CD14-positive monocyte (primary cell): ENCODE results near the gene PGA5. TPM values are rescaled to one million over a fixed set of nuclear protein-coding genes. Genes with fewer than 3 reads are reported as not detected.

Experiments
- DNase-seq, 3 donors: peaks; one replicate each; pipeline ENCODE4 v3.0.0-alpha.2; 2011 to 2022
- H2AFZ ChIP-seq: 2 replicates; pipeline ENCODE4 v1.6.0; 2012; ENCODE audit warnings: mild to moderate bottlenecking, low read depth, low read length, inconsistent platforms; ENCODE audit not compliant: insufficient read depth, poor library complexity, severe bottlenecking
- H3K27ac ChIP-seq, 2 donors: 1 replicate in 1 of 2; 2 replicates in 1 of 2; pipeline ENCODE4 v1.5.1; 2012 to 2013; ENCODE audit warnings: low read length in 2 of 2, control low read depth in 1 of 2, inconsistent platforms in 1 of 2, low read depth in 1 of 2, mild to moderate bottlenecking in 1 of 2
- H3K27me3 ChIP-seq, 2 donors: one replicate each; pipeline versions ENCODE4 v1.6.0 to v1.6.1; 2011 to 2013; ENCODE audit warnings: low read length in 2 of 2; ENCODE audit not compliant: control insufficient read depth in 2 of 2, insufficient read depth in 2 of 2
- H3K36me3 ChIP-seq, 2 donors: replicated peaks in 1 of 2; 1 replicate in 1 of 2; 2 replicates in 1 of 2; pipeline versions ENCODE4 v1.5.1 to v1.6.1; 2012 to 2013; ENCODE audit warnings: low read length in 2 of 2, control low read depth in 1 of 2, inconsistent platforms in 1 of 2, mild to moderate bottlenecking in 1 of 2; ENCODE audit not compliant: insufficient read depth in 2 of 2, control insufficient read depth in 1 of 2
- H3K4me1 ChIP-seq, 2 donors: 1 replicate in 1 of 2; 2 replicates in 1 of 2; pipeline versions ENCODE4 v1.5.1 to v1.6.1; 2012 to 2013; ENCODE audit warnings: low read length in 2 of 2, control low read depth in 1 of 2, inconsistent platforms in 1 of 2, mild to moderate bottlenecking in 1 of 2, moderate library complexity in 1 of 2; ENCODE audit not compliant: insufficient read depth in 2 of 2, control insufficient read depth in 1 of 2
- H3K4me2 ChIP-seq: replicated peaks from 2 replicates; pipeline ENCODE3; 2012; ENCODE audit warnings: low read length, moderate library complexity, mild to moderate bottlenecking; ENCODE audit not compliant: poor library complexity, severe bottlenecking; ENCODE audit errors: extremely low read depth
- H3K4me3 ChIP-seq, 3 experiments: fragments of 200-600 bp in 1 of 3; sonication (generic) in 1 of 3; replicated peaks in 1 of 3; 1 replicate in 2 of 3; 2 replicates in 1 of 3; pipeline ENCODE4 v1.5.1; 2011 to 2013; ENCODE audit warnings: low read length in 3 of 3, mild to moderate bottlenecking in 3 of 3, control low read depth in 2 of 3, low read depth in 2 of 3, inconsistent platforms in 1 of 3, moderate library complexity in 1 of 3
- H3K79me2 ChIP-seq: 2 replicates; pipeline ENCODE4 v1.6.0; 2012; ENCODE audit warnings: mild to moderate bottlenecking, control low read depth, inconsistent platforms, low read length, moderate library complexity; ENCODE audit not compliant: insufficient read depth
- H3K9ac ChIP-seq: 2 replicates; pipeline ENCODE4 v1.6.0; 2017; ENCODE audit warnings: low read length, mild to moderate bottlenecking; ENCODE audit not compliant: insufficient read depth, poor library complexity, severe bottlenecking
- H3K9me3 ChIP-seq, 2 donors: replicated peaks in 1 of 2; 1 replicate in 1 of 2; 2 replicates in 1 of 2; pipeline versions ENCODE4 v1.5.1 to v1.6.1; 2012 to 2013; ENCODE audit warnings: low read length in 2 of 2, control low read depth in 1 of 2; ENCODE audit not compliant: control insufficient read depth in 1 of 2, insufficient read depth in 1 of 2
- H4K20me1 ChIP-seq: 2 replicates; pipeline ENCODE4 v1.6.0; 2012; ENCODE audit warnings: mild to moderate bottlenecking, low read length, control low read depth, moderate library complexity; ENCODE audit not compliant: insufficient read depth
- H3K27ac Mint-ChIP-seq, 7 donors: one replicate each; pipeline ENCODE4 v1.8.0; 2020; ENCODE audit warnings: mild to moderate bottlenecking in 7 of 7, mixed read lengths in 7 of 7, moderate library complexity in 6 of 7, inconsistent platforms in 2 of 7
- H3K27me3 Mint-ChIP-seq, 3 donors: one replicate each; pipeline ENCODE4 v1.8.0; 2021 to 2022; ENCODE audit warnings: low read depth in 3 of 3, mild to moderate bottlenecking in 3 of 3, mixed read lengths in 3 of 3, moderate library complexity in 3 of 3, inconsistent platforms in 1 of 3
- H3K36me3 Mint-ChIP-seq, 2 donors: one replicate each; pipeline ENCODE4 v1.8.0; 2020; ENCODE audit warnings: mixed read lengths in 2 of 2, inconsistent platforms in 1 of 2, mild to moderate bottlenecking in 1 of 2
- H3K4me1 Mint-ChIP-seq: one replicate; pipeline ENCODE4 v1.8.0; 2020; ENCODE audit warnings: mild to moderate bottlenecking, mixed read lengths
- H3K4me3 Mint-ChIP-seq, 2 donors: one replicate each; pipeline ENCODE4 v1.8.0; 2020; ENCODE audit warnings: mild to moderate bottlenecking in 2 of 2, mixed read lengths in 2 of 2, moderate library complexity in 1 of 2
- H3K9me3 Mint-ChIP-seq, 7 donors: one replicate each; pipeline ENCODE4 v1.8.0; 2020 to 2022; ENCODE audit warnings: mixed read lengths in 7 of 7, mild to moderate bottlenecking in 6 of 7, moderate library complexity in 6 of 7, inconsistent platforms in 2 of 7
- WGBS: methylation state at CpG from one replicate; pipeline ENCODE4 v1.1.5; 2013; ENCODE audit warnings: missing lambda C conversion rate; ENCODE audit not compliant: insufficient coverage; 5-methylcytosine and 5-hydroxymethylcytosine counted together
- intact Hi-C, 2 donors: fragments of 100-400 bp; cut with micrococcal nuclease; formaldehyde crosslinking; loops; one replicate each; pipeline versions ENCODE4 v1.15.0 to v1.15.1; 2023
- polyA plus RNA-seq, 3 donors: library from polyadenylated mRNA; depleted of rRNA in 1 of 3; unstranded in 2 of 3; stranded (reverse) in 1 of 3; fragments of 300-500 nt in 2 of 3; fragments of >200 nt in 1 of 3; fragmentation: Illumina TruSeq in 2 of 3; gene quantifications; 1 replicate in 2 of 3; 2 replicates in 1 of 3; pipeline ENCODE4 v1.2.3, GENCODE V29; 2012 to 2021
- TF ChIP-seq, protein P1 (sequence below): fragments of 200-600 bp; IDR thresholded peaks from one replicate; pipeline ENCODE4 v1.8.0; 2022; ENCODE audit warnings: antibody characterized with exemption, mild to moderate bottlenecking

PGA5 gene
- polyA plus RNA-seq, 3 donors, result 1.0 to 3.6 (median 2.0) TPM

DNA sequence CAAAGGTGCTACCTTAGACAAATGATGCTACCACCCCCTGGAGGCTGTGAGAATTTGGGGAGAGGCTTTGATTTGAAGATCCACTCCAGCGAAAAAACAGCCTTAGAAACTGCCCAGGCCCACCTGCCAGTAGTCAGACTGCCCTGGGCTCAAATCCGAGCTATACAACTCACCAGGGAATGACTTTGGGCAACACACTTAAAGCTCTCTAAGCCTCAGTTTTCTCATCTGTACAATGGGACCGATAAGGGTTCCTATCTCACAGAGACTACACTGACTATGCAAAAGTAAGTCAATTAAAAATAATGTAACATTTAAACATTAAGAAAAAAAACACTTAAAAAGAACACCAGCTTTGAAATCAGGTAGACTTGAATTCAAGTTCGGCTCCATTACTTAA, 34.2 kb downstream of the PGA5 start:
- Mint-ChIP-seq H3K4me3 (no peak overlapping the region), H3K27me3 (peaks cover 0 to 6% (median 3%) of the 10 kb centered on the region in 3 donors), H3K36me3 (no peaks in the 10 kb centered on the region), H3K9me3 (peaks cover 0 to 1% (median 0%) of the 10 kb centered on the region in 7 donors), H3K27ac (no peak overlapping the region), H3K4me1 (no peaks in the 10 kb centered on the region)
- WGBS, result 90% methylated on average over 2 of the region's 4 CpGs
- no peak overlapping the region for H3K4me2 ChIP-seq
- no peak overlapping the region for H3K9ac ChIP-seq
- H3K27me3 ChIP-seq, result no peaks in the 10 kb centered on the region
- intact Hi-C loops, result no loop called here
- H3K9me3 ChIP-seq, result no peaks in the 10 kb centered on the region
- no peak overlapping the region for H3K27ac ChIP-seq
- H3K36me3 ChIP-seq, result no peaks in the 10 kb centered on the region
- DNase-seq, result no peak
- TF ChIP-seq, protein P1, sequence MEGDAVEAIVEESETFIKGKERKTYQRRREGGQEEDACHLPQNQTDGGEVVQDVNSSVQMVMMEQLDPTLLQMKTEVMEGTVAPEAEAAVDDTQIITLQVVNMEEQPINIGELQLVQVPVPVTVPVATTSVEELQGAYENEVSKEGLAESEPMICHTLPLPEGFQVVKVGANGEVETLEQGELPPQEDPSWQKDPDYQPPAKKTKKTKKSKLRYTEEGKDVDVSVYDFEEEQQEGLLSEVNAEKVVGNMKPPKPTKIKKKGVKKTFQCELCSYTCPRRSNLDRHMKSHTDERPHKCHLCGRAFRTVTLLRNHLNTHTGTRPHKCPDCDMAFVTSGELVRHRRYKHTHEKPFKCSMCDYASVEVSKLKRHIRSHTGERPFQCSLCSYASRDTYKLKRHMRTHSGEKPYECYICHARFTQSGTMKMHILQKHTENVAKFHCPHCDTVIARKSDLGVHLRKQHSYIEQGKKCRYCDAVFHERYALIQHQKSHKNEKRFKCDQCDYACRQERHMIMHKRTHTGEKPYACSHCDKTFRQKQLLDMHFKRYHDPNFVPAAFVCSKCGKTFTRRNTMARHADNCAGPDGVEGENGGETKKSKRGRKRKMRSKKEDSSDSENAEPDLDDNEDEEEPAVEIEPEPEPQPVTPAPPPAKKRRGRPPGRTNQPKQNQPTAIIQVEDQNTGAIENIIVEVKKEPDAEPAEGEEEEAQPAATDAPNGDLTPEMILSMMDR, result no peak
- no peaks in the 10 kb centered on the region for H3K4me1 ChIP-seq
- no peaks in the 10 kb centered on the region for H3K79me2 ChIP-seq
- H4K20me1 ChIP-seq, result no peaks in the 10 kb centered on the region
- no peak overlapping the region for H2AFZ ChIP-seq
- no peak overlapping the region for H3K4me3 ChIP-seq

DNA sequence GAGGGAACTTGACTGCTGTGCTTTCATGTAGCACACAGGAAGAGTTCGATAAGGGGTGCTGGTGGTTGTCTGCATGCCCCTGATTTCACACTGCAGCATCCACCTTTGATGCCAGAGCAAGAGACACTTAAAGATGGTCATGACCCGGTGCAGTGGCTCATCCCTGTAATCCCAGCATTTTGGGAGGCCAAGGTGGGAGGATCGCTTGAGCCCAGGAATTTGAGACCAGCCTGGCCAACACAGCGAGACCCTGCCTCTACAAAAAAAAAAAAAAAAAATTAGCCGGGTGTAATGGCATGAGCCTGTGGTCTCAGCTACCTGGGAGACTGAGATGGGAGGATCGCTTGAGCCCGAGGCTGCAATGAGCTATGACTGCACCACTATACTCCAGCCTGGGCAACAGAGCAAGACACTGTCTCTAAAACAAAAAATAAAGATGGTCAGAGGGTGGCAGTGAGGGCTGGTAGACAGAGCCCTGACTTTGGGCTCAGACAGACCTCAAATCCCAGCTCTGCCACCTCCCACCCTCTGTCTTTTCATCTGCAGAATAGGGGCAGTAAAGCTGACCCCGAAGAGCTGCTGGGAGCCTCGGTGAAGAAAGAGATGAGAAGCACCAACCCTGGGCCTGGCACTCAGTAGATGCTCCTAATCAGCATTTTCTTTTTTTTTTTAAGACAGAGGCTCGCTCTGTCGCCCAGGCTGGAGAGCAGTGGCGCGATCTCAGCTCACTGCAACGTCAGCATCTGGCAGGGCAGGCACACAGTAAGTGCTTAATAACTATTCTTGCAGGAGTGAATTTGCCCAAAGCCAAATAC, 36.4 kb downstream of the PGA5 start:
- H3K9me3 ChIP-seq, result no peaks in the 10 kb centered on the region
- no peaks in the 10 kb centered on the region for H3K79me2 ChIP-seq
- no peaks in the 10 kb centered on the region for H3K4me1 ChIP-seq
- H3K4me1 Mint-ChIP-seq, result peaks cover 2% of the 10 kb centered on the region
- intact Hi-C loops, result no loop called here
- H3K36me3 Mint-ChIP-seq, result no peaks in the 10 kb centered on the region
- peaks cover 0 to 2% (median 0%) of the 10 kb centered on the region in 7 donors for H3K9me3 Mint-ChIP-seq
- H3K27me3 ChIP-seq, result no peaks in the 10 kb centered on the region
- H3K4me3 Mint-ChIP-seq, result no peak overlapping the region
- no peak overlapping the region for H3K4me3 ChIP-seq
- peaks cover 2 to 9% (median 3%) of the 10 kb centered on the region in 3 donors for H3K27me3 Mint-ChIP-seq
- no peak overlapping the region for H3K9ac ChIP-seq
- no peaks in the 10 kb centered on the region for H4K20me1 ChIP-seq
- TF ChIP-seq, protein P1, result no peak
- no peak for DNase-seq
- no peaks in the 10 kb centered on the region for H3K36me3 ChIP-seq
- 93% methylated on average over 9 of the region's 14 CpGs for WGBS
- no peak overlapping the region for H2AFZ ChIP-seq
- H3K4me2 ChIP-seq, result no peak overlapping the region
- no peak overlapping the region for H3K27ac Mint-ChIP-seq
- no peak overlapping the region for H3K27ac ChIP-seq
